NCI-H526 (cell line): ENCODE measurements around the gene INVS.

Experiments used
- DNase-seq, 2 experiments: peaks; one replicate each; lab custom pipeline; 2025; lab: John Stamatoyannopoulos, UW

The INVS gene

DNA sequence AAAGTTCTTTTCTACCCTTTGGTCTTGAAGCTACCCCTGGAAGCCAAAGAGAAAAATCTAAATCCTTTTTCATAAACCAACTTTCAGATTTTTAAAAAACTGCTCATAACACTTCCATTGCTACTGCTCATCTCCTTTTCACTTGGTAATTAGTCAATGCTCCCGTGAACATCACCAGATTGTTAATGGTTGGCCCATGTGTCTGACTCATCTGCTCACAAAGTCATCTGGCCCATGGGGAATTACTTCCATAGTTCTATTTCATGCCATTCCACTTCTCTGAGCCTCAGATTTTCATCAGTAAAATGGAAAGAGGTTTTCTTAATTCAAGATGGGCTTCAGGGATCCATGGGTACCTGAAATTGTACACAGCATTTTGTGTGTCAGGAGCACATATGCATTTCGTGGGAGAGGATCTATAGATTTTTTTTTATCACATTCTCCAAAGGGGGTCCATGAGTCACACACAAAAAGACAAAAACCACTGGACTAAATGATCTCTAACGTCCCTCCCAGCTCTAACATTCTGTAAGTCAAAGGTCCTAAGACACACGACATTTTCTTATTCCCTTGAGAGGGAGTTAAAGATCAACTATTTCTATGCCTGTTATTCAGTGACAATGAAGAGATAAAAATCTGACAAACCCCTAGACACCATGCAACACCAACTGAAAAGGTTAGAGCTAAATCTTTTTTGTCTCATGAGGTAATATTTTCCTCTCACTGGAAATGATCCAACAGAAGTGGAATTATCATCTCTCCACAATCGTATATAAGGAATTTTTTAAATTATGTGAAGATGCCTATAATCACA, 178.3 kb downstream of the INVS start:
- no peak for DNase-seq

DNA sequence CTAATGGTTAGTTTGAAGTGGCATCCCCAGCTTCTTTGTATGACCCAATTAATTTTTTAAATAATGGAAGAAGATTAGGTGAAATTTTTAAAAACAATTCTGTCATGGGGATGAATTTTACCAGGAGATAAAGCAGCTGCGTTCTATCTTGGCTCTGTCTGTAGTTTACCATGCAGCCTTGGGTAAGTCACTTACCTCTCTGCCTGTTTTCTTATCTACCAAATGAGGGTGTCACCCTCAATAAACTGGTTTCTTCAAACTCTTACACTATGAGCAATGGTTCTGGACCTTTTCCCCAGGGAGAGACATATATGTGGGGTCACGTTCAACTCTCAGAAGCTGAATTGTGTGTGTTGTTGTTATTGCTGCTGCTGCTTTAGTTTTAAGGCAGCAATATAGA, 182.0 kb downstream of the INVS start:
- DNase-seq = no peak

DNA sequence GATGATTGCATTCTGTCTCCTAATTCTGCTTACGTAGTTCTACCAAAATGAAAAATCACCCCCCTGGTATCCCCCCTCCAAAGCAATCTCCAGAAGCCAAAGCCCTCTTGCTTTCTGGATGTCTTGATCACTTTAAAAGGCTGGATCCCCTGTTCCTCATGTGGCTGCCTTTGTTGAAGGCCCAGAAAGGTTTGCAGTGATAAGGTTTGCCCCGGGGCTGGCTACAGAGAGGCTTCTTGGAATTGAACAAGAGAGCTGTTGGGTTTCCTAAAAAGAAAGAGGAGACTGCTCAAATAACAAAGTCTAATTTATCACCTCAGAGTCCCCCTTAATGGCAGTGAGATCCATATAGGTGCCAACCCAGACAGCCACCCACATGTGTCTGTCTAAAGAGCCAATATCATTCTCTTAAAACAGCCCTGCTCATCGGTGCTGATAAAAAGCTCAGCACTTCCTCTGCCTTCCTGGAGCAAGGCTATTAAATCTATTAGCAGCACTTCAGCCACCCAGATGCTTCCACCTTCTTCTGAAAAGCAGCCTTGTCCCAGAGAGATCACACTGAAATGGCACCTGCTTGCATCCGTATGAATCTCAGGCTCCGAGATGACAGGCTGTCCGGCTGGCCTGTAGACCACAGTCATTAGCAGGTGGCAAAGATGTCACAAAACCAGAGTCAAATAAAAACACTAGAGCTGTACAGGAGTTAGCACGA, 182.8 kb downstream of the INVS start:
- no peak for DNase-seq

DNA sequence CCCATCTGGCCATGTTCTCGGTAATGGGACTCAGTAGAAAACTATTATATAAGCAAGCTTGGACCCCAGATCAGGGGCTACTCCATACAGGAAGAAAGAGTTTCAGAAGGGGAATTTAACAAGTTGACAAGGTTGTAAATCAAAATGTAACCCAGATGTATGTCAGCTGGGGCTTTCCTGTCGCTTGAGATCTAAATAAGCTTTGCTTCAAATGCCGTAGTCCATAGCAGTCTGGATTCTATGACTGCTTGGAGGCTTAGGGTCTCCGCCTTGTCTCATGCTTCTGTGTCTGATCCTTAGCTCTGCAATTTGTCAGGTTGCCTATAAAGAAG, 183.3 kb downstream of the INVS start:
- DNase-seq = no peak

DNA sequence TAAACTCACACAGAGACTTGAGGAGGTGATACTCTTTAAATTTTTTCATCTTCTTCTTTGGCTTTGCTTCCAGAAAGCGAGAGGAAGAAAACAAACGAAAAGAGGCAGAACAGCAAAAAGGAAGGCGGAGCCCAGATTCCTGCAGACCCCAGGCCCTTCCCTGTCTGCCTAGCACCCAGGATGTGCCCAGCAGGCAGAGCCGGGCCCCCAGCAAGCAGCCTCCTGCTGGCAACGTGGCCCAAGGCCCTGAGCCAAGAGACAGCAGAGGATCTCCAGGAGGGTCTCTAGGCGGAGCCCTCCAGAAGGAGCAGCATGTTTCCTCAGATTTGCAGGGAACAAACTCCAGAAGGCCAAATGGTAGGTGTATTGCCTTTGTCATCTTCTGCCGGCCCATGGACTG, 185.2 kb downstream of the INVS start:
- no peak for DNase-seq

DNA sequence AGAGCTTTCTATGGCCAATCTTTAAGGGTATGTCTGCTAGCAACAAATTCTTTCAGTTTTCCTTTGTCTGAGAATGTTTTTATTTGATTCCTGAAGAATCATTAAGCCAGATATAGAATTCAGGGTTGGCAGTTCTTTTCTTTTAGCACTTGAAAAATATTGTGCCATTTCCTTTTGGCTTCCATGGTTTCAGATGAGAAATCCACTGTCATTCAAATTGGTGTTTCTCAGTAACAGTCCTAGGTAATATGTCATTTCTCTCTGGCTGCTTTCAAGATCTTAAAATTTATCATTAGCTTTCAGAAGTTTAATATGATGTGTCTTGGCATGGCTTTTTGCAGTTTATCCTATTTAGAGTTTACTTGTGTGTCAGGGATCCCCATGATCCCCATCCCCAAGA, 186.0 kb downstream of the INVS start:
- DNase-seq = no peak

DNA sequence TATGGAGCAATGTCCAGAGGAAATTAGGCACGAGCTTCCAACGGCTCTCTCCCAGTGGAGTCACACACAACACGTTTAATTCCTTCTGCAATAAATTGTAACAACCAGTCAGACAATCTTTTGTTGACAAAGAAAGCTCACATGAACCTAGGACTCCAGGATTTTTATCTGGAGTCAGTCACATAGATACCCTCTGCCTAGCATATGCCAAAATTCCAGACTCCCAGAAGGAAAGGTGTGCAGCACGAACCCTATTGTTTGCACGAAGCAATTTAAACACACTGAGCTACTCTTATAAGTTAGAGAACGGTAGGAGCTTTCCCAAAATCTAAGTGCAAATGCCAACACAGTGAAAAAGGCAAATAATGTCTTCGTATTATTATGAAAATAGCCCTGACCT, 186.6 kb downstream of the INVS start:
- DNase-seq = no peak

DNA sequence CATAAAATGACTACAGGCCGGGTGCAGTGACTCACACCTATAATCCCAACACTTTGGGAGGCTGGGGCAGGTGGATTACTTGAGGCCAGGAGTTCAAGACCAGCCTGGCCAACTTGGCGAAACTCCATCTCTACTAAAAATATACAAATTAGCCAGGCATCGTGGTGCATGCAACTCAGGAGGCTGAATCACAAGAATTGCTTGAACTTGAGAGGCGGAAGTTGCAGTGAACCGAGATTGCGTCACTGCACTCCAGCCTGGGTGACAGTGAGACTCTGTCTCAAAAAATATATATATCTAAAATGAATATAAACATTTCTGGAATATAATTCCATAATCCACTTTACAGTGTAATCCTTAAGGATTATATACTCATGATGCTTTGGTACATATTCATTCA, 187.2 kb downstream of the INVS start:
- DNase-seq = no peak

DNA sequence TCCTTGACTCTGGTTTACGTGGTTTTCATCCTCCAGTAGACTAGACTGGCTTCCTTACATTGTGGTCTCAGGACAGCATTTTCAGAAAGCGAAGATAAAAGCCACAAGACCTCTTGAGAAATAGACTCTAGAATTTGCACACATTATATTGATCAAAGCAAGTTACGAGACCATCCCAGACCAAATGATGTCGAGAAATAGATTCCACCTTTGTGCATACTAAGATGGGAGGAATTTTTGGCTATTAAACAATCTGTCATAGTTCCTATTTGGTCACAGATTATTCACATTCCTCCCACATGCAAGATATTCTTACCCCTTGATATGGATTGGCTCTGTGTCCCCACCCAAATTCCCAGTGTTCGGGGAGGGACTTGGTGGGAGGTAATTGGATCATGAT, 188.1 kb downstream of the INVS start:
- DNase-seq = no peak

DNA sequence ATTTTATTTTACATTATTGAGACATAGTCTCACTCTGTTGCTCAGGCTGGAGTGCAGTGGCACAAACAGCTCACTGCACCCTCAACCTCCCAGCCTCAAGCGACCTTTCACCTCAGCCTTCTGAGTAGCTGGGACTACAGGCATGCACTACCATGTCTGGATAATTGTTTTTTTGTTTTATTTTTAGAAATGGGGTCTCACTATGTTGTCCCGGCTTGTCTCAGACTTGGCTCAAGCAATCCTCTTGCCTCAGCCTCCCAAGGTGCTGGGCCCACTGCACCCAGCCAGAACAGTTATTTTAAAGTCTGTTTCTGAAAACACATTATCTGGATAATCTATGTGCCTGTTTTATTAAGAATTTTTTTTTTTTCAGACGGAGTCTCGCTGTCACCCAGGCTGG, 191.7 kb downstream of the INVS start:
- no peak for DNase-seq

DNA sequence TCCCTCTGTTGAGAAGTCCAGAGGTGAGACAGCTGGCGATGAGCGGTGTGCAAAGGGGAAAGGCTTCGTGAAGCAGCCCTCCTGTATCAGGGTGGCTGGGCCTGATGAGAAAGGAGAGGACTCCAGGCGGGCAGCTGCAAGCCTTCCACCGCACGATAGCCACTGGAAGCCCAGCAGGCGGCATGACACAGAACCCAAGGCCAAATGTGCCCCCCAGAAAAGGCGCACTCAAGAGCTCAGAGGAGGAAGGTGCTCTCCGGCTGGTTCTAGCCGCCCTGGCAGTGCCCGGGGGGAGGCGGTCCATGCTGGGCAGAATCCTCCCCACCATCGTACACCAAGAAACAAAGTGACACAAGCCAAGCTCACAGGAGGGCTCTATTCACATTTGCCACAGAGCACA, 193.4 kb downstream of the INVS start:
- no peak for DNase-seq

DNA sequence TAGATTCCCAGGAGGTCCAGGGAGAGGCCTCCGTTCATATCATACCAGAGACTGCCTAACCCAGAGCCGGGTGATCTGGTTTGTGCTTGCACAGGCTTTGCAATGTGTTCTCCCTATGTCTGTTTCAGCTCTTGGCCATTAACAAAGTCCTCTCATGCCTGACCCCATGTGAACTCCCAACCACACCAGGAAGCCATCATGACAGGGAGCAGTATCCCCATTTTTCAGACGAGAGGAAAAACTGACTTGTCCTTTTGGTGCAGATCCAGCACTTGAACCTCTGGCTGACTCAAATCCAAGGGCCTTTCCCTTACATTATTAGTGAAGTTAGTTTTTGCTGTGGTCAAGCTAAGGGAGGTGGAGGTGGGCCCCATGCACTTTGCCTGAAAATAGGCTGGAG, 195.3 kb downstream of the INVS start:
- no peak for DNase-seq

DNA sequence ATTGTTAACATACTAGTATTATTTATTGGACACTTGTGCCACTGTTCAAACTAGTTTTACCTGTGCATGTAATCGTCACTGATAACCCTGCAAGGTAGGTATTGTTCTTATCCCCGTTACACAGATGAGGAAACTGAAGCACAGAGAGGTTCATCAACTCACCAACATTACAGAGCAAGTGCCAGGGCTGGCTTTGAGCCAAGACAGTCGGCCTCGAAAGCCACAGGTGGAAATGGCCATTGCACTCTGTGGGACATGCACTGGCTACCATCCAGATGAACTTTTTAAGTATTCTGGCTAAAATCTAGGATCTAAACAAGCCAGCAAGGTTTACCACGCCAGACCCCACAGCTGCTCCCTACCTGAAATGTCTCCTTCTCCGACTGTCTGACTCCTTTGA, 195.8 kb downstream of the INVS start:
- no peak for DNase-seq

DNA sequence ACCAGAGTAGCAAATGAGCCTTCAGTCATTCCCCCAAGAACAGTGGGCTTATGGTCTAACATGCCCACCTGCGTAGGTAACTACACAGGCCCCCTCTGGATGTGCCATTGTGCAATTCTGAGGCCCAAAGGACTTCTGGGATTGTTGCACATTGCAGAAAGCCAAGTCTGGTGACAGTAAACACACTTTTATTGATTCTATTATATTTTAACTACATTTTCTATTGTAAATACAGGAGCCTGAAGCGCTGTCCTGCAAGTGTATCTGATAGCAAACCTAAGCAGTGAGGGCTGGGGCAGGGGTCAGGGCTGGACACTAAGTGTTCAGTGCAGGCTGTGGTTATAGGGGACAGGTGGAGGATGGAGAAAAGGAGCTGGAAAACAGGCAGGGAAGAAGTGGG, 196.2 kb downstream of the INVS start:
- no peak for DNase-seq

DNA sequence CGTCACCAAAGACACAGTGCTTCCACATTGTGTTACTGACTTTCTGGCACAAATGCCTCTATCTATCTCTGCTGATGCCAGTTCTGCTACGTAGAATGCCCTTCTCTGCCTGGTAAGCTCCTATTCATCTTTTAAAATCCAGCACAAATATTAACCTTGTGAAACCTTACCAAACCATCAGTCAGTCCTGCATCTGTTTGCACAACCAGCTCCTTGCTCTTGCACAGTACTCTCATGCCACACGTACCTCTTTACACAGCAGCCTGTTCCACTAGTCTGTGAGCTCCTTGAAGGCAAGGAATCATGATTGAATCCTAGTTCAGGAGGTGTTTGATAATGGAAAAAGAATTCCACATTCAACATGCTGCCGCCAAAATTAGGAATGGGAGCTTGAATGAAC, 197.4 kb downstream of the INVS start:
- DNase-seq = no peak

DNA sequence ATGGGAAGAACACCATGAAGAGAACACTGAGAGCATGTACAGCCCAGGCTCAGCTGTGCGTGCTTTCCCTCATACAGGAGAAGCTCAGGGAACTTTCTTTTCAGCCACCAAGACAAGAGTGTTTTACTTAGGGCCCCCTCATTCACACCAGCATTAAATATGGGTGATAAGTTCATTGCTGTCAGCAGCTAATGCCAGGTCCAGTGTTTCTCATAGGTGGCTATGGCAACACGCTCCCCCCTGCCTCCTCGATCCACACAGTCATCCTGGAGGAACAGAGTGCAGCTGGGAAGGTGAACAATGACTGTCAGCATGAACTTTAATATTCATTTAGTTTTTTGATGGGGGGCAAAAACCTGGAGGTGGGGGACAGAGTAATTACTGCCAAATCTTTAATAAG, 199.3 kb downstream of the INVS start:
- no peak for DNase-seq

DNA sequence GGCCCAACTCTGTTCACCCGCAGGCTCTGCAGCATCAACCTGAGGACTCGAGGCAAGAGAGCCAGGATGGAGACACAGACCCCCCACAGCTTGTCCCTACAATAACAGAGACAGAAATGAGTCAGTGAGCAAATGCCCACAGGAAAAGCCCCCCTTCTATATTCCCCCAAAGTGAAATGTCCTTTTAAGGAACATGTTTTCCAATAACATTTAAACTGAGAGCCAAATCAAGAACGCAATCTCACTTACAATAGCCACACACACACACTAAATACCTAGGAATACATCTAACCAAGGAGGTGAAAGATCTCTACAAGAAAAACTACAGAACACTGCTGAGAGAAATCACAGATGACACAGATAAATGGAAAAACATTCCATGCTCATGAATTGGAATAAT, 204.7 kb downstream of the INVS start:
- DNase-seq = no peak

DNA sequence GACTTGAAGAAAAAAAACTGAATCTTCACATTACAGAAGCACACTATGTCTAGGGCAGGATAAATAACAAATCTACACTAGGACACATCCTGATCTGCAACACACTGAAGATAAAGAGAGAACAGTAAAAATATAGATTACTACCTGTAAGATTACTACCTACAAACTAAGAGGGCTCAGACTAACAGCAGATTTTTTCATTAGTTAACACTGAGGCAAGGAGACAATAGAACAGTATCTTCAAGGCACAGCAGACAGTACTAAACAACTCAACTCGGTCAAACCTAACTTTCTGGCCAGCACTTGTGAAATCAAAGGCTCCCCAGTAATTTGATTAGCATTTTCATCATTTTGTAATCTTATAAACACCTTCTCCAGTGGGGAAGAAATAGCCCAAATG, 207.2 kb downstream of the INVS start:
- DNase-seq = no peak

DNA sequence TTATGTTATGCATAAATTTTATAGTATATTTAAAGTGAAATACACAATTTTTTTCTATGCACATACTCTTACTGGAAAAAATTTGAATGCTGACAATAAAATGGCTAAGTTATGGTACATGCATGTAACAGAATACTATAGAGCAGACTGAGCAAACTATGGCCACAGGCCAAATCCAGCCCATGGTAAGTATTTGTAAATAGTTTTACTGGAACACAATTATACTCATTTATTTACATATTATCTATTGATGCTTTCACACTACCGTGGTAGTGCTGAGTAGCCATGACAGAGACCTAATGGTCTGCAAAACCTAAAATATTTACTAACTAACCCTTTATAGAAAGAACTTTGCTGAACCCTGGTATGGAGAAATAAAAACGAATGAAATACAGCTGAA, 208.0 kb downstream of the INVS start:
- DNase-seq = no peak

DNA sequence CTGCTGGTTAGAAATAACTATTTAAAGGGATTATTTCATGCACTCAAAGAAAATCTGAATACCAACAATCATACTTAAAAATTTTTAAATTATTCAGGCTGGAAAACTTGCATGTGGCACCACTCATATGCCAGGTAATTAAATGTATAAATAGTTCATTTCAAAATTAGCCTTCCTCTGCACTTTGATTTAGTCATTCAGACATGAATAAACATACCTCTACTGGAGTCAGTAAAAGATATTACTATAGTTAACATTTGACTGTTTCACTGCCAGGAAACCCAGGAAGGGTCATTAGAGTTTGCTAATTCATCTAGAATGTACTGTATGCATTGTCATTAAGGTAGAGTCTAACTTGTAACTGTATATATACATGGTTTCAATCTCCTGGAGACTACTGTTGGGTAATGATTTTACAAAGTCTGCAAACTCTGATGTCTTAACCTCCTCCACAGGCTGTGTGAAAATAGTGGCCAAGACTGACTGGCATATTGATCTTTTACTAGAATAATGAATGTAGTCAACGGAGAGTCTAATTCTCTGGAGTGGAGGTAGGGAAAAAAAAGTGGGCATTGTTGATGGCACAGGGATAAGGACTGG, 210.0 kb downstream of the INVS start:
- DNase-seq = no peak

DNA sequence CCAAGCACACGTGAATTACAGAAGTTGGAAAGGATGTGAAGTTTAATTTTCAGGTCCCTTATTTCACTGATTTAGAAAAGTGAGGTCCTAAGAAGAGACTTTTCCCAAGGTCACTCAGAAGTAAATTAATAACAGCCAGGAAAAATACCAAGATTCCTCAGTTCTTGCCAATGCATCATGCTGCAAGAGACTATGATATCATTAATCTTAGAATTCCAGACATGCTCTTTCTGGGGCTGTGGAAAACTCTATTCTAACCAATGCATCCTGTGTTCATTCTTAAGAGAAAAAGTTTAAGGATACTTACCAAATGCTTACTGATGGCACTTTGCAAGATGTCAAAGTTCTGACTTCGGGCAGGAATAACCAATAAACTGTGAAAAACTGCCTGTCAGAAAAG, 210.9 kb downstream of the INVS start:
- no peak for DNase-seq

DNA sequence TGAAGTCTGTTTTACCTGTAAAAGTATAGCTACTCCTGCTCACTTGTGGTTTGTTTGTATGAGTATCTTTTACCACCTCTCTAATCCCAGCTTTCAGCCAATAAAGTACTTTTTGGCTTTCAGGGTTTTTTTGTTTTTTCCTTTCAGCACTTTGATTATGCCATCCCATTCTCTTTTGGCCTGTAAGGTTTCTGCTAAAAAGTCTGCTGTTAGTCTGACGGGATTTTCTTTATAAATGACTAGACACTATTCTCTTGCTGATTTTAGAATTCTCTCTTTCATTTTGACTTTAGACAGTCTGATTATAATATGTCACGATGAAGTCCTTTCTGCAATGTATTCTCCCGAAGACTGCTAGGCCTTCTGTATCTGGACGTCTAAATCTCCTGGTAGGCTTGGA, 216.5 kb downstream of the INVS start:
- DNase-seq = no peak

DNA sequence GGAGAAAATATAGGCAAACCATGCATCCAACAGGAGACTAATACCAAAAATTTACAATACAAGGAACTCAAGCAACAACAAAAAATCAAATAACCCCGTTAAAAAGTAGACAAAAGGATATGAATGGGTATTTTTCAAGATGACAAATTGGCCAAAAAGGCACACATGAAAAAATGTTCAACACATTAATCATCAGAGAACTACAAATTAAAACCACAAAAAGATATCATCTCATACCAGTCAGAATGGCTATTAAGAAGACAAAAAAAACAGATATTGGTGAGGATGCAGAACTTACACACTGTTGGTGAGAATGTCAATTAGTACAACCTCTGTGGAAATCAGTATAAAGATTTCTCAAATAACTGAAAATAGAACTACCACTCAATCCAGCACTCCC, 218.7 kb downstream of the INVS start:
- no peak for DNase-seq
